Neural crest cell (in vitro differentiated cells): ENCODE measurements around the gene FZR1. TPM values are rescaled to one million over a fixed set of nuclear protein-coding genes. Genes with fewer than 3 reads are reported as not detected.

Experiments
- DNase-seq: peaks from one replicate; pipeline ENCODE4 v3.0.0; 2021; ENCODE audit warnings: low read depth, mixed read lengths, low spot score
- H3K27ac Mint-ChIP-seq: one replicate; pipeline ENCODE4 v1.8.0; 2021; ENCODE audit warnings: mild to moderate bottlenecking, mixed read lengths; ENCODE audit not compliant: unreplicated experiment
- H3K27me3 Mint-ChIP-seq: 2 replicates; pipeline ENCODE4 v1.8.0; 2021; ENCODE audit warnings: low read depth, mild to moderate bottlenecking, mixed read lengths
- H3K36me3 Mint-ChIP-seq: 2 replicates; pipeline ENCODE4 v1.8.0; 2021; ENCODE audit warnings: low read depth, mild to moderate bottlenecking, mixed read lengths
- H3K4me1 Mint-ChIP-seq: 2 replicates; pipeline ENCODE4 v1.8.0; 2021; ENCODE audit warnings: mixed read lengths
- H3K4me3 Mint-ChIP-seq: one replicate; pipeline ENCODE4 v1.8.0; 2021; ENCODE audit warnings: mild to moderate bottlenecking, mixed read lengths
- H3K9me3 Mint-ChIP-seq: 2 replicates; pipeline ENCODE4 v1.8.0; 2021; ENCODE audit warnings: mixed read lengths
- CTCF ChIP-seq: fragments of 200-600 bp; sonication (generic); conservative IDR thresholded peaks from 2 replicates; pipeline ENCODE4 v1.5.0; 2021; ENCODE audit warnings: antibody characterized with exemption, mild to moderate bottlenecking
- total RNA-seq: library from RNA; stranded (reverse); gene quantifications from 2 replicates; pipeline ENCODE4 v1.2.1, GENCODE V29; 2021

The FZR1 gene
- total RNA-seq, 1 donor from 2014 or later, result 67.8 TPM

DNA sequence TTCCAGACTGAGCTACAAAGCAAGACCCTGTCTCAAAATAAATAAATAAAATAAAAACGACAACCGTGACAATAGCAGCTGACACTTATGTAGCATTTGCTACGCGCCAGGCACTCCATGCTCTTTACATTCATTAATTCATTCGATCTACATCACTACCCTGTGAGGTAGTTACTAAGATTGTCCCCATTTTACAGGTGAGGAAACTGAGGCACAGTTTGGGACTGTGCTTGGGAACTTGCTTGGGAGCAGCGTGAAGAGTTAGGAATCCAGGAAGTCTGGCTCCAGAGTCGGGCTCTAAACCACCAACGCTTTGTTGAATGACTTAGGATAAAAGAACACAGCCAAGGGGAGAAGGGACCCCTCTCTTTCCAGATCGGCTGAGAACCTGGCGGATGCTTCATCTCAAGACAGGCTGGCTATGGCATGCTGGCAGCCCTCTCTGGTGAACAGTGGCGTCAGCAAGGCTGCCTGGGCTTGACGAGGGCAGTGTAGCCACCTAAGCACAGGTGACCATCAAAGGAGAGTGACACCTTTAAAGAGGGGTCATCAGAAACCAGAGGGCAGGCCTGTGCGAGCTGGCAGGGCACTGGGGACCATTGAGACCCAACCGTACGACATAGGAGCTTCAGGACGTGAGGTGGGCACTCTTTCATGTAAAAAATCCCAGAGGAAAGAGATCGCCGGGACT is 6.2 kb upstream of the FZR1 start:
- Mint-ChIP-seq H3K9me3 (no peaks in the 10 kb centered on the region), H3K27me3 (no peaks in the 10 kb centered on the region), H3K4me3 (peak overlapping the region; percentile 86), H3K36me3 (peaks cover 3% of the 10 kb centered on the region), H3K27ac (peak overlapping the region; percentile 99), H3K4me1 (peaks cover 13% of the 10 kb centered on the region)
- TF ChIP-seq CTCF, result no peak
- DNase-seq, result no peak

- H3K27ac Mint-ChIP-seq, result peak within 1 kb of the TSS; percentile 99
- no peaks in the 10 kb centered on the region for H3K27me3 Mint-ChIP-seq
- no peak for TF ChIP-seq CTCF
- peaks cover 3% of the 10 kb centered on the region for H3K36me3 Mint-ChIP-seq
- peak within 1 kb of the TSS; percentile 86 for H3K4me3 Mint-ChIP-seq
- no peaks in the 10 kb centered on the region for H3K9me3 Mint-ChIP-seq
- H3K4me1 Mint-ChIP-seq, result peaks cover 16% of the 10 kb centered on the region
- DNase-seq, result peak; percentile 94
Observed at GRCh38 chr19:3500429-3501101, 5.5 kb upstream of the FZR1 start, which contains the start of gene DOHH. Gene DOHH (minus strand): TSS chr19:3500674. CDS start chr19:3496814, 3,860 bp downstream.

DNA sequence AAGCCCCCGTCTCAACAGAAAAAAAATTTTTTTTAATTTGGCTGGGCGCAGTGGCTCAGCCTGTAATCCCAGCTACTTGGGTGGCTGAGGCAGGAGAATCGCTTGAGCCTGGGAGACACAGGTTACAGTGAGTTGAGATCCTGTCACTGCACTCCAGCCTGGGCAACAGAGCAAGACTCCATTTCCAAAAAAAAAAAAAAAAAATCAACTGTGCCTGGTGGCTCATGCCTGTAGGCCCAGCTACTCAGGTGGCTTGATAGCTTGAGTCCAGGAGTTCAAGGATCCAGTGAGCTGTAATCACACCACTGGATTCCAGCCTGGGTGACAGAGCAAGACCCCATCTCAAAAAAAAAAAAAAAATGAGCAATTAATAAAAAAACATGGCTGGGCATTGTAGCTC is 4.3 kb upstream of the FZR1 start:
- Mint-ChIP-seq H3K9me3 (no peaks in the 10 kb centered on the region), H3K27me3 (no peaks in the 10 kb centered on the region), H3K4me1 (peaks cover 21% of the 10 kb centered on the region), H3K36me3 (peaks cover 3% of the 10 kb centered on the region), H3K4me3 (no peak overlapping the region), H3K27ac (no peak overlapping the region)
- no peak for DNase-seq
- no peak for TF ChIP-seq CTCF

- peak overlapping the region; percentile 89 for H3K4me3 Mint-ChIP-seq
- H3K27ac Mint-ChIP-seq, result no peak overlapping the region
- H3K9me3 Mint-ChIP-seq, result no peaks in the 10 kb centered on the region
- no peaks in the 10 kb centered on the region for H3K27me3 Mint-ChIP-seq
- peaks cover 31% of the 10 kb centered on the region for H3K4me1 Mint-ChIP-seq
- no peak for TF ChIP-seq CTCF
- no peak for DNase-seq
- H3K36me3 Mint-ChIP-seq, result no peaks in the 10 kb centered on the region
Observed at GRCh38 chr19:3503036-3503572, 3.0 kb upstream of the FZR1 start.

DNA sequence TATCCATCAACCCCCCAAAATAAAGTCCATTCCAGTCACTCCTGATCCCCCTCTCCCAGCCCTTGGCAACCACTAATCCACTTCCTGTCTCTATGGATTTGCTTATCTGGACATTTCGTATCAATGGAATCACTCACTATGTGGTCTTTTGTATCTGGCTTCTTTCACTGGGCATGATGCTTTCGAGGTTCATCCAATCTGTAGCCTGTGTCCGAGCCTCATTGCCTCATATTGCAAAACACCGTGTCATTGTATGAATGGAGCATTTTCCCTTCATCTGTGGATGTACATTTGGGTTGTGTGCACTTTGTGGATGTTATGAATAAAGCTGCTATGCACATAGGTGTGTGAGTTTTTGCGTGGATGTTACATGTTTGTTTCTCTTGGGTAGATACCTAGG is 1.4 kb upstream of the FZR1 start:
- TF ChIP-seq CTCF, result no peak
- Mint-ChIP-seq H3K9me3 (no peaks in the 10 kb centered on the region), H3K4me3 (peak overlapping the region; percentile 89), H3K36me3 (peaks cover 2% of the 10 kb centered on the region), H3K27ac (peak overlapping the region; percentile 67), H3K27me3 (no peaks in the 10 kb centered on the region), H3K4me1 (peaks cover 40% of the 10 kb centered on the region)
- DNase-seq, result no peak
